Right forelimb (tissue), 1 donor: ENCODE measurements around the gene UBE2D3.
"Not testable (repeated sequence)": the region's sequence is repeated elsewhere in the genome, so short reads cannot be mapped to it uniquely, and the experiment has no call there.

Source experiments
- DNase-seq: peaks from one replicate; pipeline ENCODE4 v3.0.0-alpha.2; 2018

The UBE2D3 gene

DNA sequence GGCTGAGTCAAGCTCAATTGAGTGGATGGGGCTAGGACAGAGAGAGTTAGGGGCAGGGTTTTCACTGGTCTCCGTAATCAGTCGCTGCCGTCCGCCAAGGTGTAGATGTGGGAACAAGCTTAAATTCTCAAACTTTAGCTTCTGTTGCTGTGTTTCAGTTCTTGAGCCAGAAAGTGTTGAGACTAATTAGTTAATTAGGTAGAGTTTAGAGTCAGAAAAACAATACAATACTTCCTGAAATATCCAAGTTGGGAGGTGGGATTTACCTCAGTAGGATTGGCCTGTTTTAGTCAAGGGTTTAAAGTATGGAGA, 1.1 kb upstream of the UBE2D3 start:
- no peak for DNase-seq

DNA sequence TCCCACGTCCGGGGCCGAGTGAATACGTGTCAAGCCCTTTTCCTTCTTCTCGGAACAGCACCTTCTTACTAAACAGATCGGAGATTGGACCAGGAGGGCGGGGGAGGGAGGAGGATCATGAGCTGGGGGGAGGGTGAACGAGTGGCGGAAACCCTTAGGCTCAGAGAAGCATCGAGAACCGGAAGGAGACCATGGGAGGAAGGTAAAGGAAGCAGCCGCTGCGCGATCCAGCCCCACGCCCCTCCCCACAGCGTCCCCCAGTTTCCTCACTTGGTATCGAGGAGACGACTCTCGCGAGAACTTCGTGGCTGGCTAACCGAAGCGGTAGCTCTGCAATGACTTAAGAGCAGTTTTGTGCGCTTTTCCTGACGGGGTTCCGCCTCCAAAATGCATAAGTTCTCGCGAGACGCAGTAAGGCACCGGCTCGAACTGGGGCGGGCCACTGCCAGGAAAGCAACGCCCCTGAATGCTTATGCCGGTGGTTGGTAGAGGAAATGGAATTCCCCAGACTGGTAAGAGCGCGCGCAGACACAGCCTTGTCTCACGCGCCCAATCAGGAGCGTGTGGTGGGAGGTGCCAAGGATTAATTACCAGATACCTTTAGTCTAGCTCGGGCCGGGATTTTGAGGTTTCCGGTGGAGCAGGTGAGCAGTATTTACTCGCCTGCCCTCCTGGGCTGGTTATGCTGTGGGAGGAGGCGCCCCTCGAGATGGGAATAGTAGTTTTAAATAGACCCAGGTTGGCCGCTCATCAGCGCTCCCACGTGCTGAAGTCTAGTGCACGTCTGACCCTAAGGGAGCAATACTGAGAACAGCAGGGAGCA, 534 bp upstream of the UBE2D3 start:
- DNase-seq, result peak; percentile 98

DNA sequence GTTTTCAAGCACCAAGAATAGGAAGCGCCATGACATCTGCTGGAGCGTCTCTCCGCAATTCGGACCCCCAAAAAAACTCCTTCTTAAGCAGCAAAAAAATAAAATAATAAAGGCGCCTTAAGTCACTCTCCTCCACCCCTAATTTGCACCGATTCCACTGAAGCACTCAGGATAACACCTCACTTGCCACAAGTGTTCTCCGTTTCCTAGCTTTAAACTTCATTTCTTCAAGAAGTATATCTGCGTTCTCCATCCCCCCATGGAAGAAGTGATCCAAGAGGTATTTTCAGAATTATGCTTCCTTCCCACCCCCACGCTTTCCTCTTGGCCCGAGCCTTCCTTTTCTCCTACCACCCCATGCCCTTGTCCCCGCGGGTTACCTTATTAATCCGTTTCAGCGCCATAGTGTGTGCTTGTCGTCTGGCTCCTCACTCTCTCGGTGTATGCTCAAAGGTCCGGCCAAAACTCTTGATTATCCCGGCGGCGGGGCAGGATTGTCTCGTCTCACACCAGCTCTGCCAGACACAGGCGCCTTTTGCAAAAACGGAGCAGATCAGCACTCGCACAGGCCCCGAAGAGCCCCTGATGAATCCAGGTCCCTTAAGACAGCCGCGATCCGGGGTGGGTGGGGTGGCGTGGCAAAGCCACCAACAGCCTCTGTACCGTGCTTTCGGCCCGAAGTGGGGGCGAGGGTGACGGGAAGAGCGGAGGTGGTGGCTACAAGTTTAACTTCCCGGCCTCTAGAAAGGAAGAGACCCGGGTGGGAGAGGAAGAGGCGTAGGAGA, 1.1 kb downstream of the UBE2D3 start:
- no peak for DNase-seq

DNA sequence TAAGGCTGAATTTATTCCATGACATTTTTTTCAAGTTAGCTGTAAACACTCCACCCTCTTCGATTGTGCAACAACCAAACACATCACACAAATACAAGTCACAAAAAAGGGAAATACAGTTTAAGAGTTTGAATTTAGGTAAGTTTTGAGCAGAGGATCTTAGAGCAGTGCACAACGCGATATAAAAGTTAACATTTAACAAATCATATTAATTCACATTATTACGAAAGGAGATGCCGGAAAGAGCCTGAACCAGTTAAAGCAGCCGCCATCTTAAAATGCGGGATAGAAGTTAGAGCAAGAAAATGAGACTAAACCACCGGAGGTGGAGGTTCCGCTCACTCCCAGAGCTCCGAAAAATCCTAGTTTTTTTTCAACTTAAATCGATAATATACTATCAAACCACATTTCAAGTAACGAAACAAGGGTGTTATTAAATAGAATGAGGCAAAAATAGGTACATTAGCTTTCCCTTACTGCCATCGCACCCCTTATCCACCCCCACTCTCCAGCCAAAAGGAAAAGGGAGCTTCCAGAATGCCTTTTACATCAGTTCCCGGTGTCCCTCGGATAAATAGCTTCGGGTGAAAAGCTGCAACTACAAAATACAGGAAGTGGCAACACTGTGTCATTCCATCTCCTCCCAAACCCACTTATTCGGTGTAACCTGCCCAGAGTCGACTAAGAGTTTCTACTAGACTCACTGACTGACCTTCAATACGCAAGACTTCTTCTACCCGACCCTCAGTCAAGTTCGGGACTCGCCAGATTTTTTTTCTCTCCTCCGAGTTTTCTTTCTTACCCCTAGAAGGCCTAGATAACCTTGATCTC, 1.9 kb downstream of the UBE2D3 start:
- DNase-seq, result peak; percentile 62

DNA sequence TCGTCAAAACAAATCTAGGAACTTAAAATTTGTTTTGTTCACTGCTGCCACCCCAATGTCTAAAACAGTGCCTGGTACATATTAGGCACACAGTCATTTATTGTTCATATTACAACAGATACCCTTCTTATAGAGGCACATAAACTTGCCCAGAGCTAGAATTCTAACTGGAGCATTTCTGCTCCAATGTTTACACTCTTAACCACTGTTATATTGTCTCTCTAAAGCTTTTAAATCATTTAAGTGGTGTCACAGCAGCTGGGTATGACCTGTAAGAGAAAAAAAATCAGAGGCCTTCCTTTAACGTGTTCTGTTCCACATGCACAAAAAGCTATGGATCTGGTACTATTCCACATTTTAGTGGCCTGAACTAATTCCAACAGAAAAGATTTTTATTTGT, 3.0 kb downstream of the UBE2D3 start:
- no peak for DNase-seq

DNA sequence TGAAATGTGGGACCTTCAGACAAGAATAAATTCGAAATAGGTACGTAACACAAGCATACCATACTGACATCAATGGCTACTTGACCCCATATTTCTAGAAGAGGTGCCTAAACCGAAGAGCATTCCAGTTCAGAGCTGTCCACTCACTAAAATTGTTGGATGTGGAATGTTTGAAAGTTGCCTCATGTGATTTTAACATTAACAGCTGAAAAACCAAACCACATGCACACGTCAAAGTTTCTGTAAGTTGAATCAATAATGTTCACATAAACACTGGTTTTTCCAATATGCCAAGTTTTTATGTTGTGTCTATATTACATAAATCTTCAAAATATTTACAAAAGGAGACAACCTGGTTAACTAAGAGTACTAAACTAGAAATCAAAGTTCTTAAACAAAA, 3.5 kb downstream of the UBE2D3 start:
- DNase-seq, result no peak

DNA sequence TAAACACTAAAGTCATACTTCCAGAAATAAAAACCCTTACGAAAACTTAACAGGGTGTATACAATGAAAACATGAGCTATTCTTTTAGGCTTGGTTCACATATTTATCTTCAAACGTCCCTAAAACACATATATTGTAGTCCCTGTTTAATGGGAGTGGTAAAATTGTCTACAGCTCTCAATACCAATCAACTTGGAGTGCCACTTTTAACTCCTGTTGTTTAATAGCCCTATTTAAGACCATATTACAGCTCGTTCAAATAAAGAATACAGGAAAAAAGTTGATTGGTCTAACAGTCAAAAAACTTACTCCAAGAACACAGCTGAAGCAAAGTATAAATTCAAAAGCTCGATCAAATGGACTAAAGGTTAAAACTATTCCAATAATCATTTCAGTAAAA, 3.9 kb downstream of the UBE2D3 start:
- DNase-seq, result no peak

DNA sequence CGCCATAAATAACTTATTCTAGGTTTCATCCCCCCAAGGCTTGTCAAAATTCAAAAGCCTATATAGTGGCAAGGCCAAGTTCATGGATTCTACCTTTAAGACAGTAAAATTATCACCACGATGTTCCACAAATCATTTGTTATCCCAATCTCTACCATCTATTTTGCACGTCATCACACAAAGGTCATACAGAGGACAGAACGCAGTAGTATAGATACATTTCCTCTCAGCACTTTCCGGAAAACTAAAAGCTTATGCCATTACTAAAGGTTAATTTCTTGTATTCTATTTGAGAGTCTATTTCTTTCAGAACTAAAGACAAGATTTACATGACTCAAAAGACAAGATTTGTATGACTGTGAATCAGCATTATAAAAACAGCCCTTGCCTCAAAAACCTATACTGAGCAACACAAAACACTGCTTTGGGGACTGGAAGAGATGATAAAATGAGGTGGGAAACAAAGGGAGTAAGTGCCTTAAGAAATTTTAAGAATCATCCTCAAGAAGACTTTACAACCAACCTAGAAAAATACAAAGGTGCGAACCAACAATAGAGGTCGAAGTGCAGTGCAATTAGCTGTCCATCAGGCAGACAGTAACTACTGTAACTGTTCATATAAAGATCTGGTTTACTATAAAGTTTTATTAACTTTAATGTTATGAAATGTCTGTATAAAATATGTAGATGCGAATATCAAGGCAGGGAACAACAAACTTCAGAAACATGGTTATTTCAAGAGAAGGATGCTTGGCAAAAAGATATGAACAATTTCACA, 7.6 kb downstream of the UBE2D3 start:
- DNase-seq, result no peak

DNA sequence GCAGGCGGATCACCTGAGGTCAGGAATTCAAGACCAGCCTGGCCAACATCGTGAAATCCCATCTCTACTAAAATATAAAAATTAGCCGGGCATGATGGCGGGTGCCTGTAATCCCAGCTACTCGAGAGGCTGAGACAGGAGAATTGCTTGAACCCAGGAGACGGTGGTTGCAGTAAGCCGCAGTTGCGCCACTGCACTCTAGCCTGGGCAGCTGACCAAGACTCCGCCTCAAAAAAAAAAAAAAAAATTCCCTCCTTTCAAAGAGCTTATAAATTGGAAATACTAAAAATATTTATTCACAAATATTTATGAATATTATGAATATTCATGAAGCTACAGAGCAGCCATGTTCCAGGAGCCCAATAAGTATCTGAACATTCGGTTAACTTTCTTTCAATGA, 8.3 kb downstream of the UBE2D3 start:
- DNase-seq, result not testable (repeated sequence)

DNA sequence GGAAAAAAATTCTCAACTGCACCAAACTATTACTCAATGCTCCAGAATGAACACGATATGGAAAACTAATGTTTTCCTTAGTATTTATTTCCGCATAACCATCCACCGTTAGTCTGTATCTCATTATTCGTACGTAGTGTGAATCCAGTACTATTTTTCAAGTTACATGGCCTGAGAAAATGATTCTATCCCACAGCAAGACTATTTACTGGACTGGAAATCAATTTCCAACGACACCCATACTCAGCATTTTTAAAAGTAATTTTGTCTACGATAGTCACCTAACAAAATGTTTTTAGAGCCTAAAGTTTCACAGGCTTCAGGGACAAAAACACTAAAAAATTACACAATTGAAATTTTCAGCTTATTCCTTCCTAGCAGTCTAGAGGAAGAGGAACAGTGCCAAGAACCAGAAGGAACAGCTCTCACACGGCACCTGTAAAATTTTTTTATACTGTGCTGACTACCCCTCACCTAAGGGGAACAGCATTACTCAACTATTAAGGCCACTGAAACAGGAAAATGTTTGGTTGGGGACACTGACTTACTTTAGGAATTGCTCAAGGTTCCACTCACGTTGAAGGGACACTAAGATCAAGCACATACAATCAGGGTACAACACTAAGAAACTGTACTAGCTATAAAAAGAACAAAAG, 9.6 kb downstream of the UBE2D3 start:
- no peak for DNase-seq

DNA sequence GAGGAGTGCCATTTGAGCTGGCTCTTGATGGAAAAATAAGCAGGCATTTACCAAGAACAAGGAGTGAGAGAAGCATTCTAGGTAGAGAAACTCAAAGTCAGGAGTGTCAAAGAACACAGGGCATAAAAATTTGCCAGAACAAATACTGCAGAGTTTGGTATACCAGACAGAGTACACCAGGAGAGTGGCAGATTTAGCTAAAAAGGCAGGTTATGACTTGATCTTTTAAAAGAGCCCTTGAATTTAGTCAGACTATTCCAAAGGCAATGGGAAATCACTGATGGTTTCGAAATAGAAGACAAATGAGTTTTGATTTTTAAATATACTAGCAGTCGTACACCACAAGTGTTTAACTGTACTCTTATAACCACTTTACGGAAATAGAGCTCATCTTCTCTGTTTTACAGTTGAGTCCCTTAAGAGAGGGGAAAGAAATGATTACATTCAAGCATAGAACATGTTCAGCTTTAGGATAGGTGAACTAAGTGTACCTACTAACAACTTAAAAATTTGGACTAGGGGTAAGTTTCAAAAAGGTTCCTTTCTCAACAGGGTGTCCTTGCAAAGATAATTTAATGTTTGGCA, 10.2 kb downstream of the UBE2D3 start:
- DNase-seq, result no peak

DNA sequence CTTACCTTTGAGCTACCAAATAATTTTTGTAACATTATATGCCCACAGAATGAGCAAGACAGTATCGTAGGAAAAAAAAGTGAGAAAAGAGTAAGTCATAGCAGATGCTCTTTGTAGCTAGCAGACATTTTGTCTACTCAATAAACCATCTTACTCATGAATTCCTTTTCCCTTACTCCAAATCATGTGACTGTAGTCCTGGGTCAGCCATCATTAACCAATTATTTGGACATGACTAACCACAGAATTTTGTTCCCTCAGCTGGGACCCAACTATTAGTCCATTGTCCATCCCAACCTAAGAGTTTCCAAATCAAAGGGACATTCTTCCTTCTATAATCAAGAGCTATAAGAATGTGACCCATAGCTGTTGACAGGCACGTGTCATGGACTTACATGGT, 11.4 kb downstream of the UBE2D3 start:
- DNase-seq, result no peak

DNA sequence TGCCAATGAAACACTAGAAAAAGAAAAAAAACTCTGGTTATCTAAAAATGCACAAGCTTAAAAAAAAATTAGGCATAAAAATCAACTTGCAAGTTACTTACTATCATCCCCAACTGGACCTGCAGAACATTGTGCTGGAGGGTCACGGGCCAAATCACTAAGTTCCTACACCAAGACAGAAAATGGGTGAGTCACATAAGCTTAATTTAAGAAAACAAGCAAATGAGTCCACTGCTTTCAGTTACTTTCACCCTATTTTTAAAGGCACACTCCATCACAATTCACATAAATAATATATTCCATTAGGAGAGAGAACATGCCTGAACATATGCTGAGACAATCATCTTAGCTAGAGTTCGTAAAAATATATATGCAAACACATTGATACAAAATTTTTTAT, 17.7 kb downstream of the UBE2D3 start:
- no peak for DNase-seq

DNA sequence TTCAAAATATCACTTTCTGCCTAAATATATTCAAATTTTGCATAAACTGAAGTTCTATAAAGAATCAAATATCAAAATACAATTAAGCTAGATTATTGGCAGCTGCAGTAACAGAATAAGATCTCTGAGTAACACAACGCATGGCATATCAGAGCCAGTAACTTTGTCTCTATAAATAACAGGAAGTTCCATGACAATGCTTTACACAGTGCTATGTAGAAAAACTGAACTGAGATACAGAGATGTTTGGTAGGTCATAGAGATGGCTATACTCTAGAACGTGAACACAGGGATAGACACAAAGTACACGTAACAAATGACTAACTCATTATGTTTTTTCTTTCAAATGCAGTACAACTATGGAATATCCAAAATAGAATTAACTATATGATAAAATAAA, 18.2 kb downstream of the UBE2D3 start:
- no peak for DNase-seq

DNA sequence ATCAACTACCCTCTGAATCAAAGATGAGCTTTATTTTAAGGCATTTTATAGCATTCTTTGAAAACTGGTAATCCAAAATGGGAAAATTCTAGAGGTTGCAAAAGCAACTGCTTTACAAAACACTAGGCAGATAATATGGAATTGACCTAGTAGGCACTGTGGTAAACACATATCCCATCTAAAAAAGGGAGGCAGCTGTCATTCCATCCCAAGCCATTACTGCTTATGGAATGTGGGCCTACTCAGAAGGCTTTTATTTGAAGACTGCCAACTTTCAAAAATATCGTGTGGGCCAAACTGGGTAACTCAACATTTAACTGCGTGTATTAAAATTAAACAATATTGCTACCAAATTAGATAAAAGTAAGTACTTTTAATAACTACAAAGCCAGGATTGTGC, 19.3 kb downstream of the UBE2D3 start:
- no peak for DNase-seq

DNA sequence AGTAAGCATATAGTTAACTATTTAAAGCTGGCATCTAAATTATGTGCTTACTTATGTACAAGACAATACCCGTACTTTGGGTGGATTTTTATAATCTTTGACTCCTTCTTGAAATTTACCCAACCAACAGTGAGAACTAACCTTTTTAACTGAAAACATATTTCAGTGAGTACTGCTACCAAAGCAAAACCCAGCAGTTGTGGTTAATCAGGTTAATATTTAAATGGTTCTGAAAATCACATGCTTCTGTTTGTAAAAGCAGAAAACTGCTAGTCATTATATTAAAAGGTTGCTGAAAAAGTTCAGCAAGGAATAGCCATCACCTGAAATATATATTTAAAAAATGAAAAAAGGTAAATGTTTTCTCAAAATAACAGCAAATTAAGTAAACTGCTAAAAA, 20.0 kb downstream of the UBE2D3 start:
- no peak for DNase-seq

DNA sequence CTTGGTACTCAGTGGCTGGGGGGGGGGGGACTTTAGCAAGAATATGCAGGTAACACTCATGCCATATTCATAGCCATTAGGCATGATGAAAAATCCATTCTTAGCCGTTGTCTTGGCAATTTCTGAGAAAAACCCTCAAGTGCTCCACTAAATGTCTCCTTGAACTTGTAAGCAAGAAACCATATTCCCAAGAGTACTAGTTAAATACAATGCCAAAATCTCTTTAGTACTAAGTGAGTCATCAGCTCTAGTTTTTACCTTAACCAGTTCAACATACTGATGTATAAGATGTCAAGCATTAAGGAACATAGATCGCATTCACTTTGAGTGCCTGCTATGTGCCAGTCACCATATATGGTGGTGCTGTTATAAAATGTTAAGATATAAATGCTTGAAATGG, 27.5 kb downstream of the UBE2D3 start:
- DNase-seq, result no peak

DNA sequence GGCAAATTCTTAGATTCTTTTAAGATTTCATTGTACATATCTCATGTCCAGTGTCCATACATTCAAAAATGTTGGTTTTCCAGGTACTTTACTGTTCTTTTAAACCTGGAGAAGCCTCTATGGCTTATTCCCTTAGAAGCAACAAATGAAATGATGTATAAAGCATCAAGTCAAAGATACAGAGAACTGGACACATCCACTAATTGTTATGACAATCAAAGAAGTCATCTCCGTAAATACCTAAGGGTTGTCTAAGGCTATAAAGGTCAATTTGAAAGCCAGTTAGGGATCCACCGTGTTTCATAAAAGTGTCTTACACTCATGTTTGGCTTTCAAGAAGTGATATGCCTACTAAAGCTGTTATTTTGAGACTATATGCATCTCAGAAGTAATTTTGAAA, 32.4 kb downstream of the UBE2D3 start:
- DNase-seq, result no peak

DNA sequence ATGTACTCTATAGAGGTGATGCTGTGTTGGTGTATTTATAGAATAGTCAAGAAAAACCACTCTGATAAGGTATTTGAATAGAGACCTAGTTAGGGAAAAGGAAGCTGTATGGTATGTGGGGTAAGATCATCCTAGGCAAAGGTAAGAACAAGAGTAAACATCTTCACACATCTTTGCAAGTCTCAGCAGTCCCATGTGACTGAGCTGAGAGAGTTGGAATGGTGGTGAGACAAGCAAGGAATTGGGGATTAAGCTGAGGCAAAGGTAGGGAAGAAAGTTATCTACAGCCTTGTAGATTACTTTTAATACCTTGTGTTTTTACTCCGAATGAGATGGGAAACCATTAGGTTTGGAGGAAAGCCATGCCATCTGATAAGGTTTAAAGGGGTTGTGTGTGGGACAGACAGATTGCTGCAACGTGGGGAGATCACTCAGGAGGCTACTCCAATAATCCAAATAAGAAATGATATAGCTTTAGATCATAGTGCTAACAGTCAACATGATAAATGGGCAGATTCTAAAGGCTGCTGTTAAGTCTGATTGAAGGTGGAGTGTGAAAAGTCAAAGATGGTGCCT, 34.9 kb downstream of the UBE2D3 start:
- DNase-seq, result no peak

DNA sequence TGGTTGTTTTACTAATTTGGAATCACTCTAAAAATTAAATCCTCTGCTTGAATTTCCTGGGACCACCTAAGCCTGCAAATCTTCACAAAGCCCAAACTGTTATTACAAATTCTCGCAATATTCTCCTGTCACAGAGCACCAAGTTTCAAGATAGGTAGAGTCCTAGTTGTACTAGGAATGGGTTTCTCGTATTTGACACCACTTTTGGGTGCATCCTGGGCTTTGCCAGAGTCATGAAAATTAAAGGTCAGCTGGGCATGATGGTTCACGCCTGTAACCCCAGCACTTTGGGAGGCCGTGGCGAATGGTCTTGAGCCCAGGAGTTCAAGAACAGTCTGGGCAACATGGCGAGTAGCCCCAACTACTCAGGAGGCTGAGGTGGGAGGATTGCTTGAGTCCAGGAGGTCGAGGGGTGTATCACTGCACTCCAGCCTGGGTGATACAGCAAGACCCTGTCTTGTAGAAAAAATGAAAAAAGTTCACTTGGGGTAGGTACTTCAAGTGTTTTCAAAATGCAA, 36.0 kb downstream of the UBE2D3 start:
- DNase-seq, result no peak

DNA sequence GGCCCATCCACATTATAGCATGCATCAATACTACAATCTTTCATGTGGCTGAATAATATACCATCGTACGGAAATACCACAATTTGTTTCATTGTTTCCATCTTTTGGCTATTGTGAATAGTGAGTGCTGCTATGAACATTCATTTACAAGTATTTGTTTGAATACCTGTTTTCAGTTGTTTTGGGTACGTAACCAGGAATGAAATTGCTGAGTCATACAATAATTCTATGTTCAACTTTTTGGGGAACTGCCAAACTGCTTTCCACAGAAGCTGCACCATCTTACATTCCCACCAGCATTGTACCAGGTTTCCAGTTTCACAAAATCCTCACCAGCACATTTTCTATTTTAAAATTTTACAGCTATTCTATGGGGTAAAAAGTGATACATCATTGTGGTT, 38.0 kb downstream of the UBE2D3 start:
- no peak for DNase-seq
